GM23248 (cell line): Measurements from ENCODE around the gene GRIA1.

ENCODE experiments used
- EZH2 ChIP-seq: fragments of 200-600 bp; sonication (generic); IDR thresholded peaks from 2 replicates; pipeline ENCODE4 v1.6.1; 2018; ENCODE audit warnings: antibody characterized with exemption, mild to moderate bottlenecking; ENCODE audit not compliant: insufficient read depth, poor library complexity, severe bottlenecking
- EZH2phosphoT487 ChIP-seq: fragments of 200-600 bp; sonication (generic); IDR thresholded peaks from 2 replicates; pipeline ENCODE4 v1.6.1; 2018; ENCODE audit warnings: antibody characterized with exemption, moderate library complexity, mild to moderate bottlenecking, low read depth; ENCODE audit not compliant: insufficient read depth

GRCh38 chr5:153799466-153799865 lies 309.0 kb downstream of the GRIA1 start:
- TF ChIP-seq EZH2phosphoT487 (no peak), EZH2 (no peak)
